Neural progenitor cell (in vitro differentiated cells): ENCODE measurements around the gene FAM111A.

Experiments
- EZH2 ChIP-seq: fragments of 200-600 bp; sonication (generic); IDR thresholded peaks from 2 replicates; pipeline ENCODE4 v1.6.1; 2017; ENCODE audit warnings: antibody characterized with exemption, mild to moderate bottlenecking, moderate library complexity
- EZH2phosphoT487 ChIP-seq: fragments of 200-600 bp; sonication (generic); IDR thresholded peaks from 2 replicates; pipeline ENCODE4 v1.6.1; 2017; ENCODE audit warnings: antibody characterized with exemption
- TF ChIP-seq, protein P1 (sequence below): fragments of 200-600 bp; sonication (generic); IDR thresholded peaks from 2 replicates; pipeline ENCODE4 v1.5.1; 2017; ENCODE audit warnings: antibody characterized with exemption, mild to moderate bottlenecking

DNA sequence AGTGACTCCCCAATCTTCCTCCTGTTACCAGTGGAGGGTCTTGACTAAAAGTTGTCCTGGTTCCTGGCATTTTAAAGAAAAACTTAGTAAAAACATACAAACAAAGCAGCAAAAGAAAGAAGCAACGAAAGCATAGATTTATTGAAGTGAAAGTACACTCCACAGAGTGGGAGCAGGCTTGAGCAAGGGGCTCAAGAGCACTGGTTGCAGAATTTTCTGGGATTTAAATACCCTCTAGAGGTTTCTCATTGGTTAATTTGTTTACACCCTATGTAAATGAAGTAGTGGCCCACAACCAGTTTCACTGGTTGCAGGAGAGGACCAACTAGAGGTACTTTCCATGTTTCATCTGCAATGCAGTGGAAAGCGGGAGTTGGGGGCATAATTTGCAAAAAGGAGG lies 24.9 kb upstream of the FAM111A start:
- TF ChIP-seq, protein P1, sequence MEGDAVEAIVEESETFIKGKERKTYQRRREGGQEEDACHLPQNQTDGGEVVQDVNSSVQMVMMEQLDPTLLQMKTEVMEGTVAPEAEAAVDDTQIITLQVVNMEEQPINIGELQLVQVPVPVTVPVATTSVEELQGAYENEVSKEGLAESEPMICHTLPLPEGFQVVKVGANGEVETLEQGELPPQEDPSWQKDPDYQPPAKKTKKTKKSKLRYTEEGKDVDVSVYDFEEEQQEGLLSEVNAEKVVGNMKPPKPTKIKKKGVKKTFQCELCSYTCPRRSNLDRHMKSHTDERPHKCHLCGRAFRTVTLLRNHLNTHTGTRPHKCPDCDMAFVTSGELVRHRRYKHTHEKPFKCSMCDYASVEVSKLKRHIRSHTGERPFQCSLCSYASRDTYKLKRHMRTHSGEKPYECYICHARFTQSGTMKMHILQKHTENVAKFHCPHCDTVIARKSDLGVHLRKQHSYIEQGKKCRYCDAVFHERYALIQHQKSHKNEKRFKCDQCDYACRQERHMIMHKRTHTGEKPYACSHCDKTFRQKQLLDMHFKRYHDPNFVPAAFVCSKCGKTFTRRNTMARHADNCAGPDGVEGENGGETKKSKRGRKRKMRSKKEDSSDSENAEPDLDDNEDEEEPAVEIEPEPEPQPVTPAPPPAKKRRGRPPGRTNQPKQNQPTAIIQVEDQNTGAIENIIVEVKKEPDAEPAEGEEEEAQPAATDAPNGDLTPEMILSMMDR, result no peak
- no peak for TF ChIP-seq EZH2
- TF ChIP-seq EZH2phosphoT487, result no peak
